Mammary microvascular endothelial cell (primary cell): Measurements from ENCODE around the gene LMF1. TPM values are rescaled to one million over a fixed set of nuclear protein-coding genes. Genes with fewer than 3 reads are reported as not detected.

Experiments
- total RNA-seq: library from RNA; depleted of rRNA; stranded (reverse); fragments of >200 nt; gene quantifications from 2 replicates; pipeline ENCODE4 v1.2.3, GENCODE V29; 2015

LMF1 gene
- total RNA-seq = 7.3 and 10.0 TPM in 2 replicates

DNA sequence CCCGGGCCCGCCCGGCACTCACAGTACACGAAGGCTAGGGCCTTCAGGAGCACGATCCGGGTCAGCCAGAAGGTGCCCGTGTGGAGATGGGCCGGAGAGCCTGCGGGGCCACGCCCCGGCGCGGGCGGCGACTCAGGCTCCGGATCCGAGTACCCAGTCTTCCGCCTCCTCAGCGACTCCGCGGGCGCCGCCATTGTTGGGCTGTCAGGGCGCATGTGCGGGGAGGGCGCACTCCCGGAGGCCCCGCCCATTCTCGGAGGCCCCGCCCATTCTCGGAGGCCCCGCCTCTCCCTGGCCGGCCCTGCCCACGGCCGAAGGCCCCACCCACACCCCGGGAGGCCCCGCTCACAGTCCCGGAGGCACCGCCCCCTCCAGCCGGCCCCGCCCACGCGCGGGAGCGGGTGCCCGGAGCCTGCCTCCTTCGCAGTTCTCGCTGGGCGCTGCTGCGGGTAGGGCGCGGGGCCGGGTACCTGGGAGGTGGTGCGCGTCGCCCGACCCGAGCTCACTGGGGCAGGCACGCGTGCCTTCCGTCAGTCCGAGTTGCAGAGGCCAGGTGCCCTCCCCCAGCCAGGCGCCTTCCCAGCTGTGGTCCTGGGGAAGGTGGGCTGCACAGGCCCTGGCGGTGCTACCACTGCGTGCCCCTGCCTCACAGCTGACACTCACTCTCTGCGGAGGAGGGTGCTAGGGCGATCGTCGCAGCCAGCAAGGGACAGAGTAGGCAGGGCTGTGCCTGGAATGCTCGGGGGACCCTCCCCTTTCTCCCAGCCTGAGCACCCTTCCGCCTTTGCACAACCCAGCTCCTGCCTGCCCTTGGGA, at the start of gene LMF1:
Gene LMF1 (minus strand): TSS at position 219 of the 816 bp plus-strand sequence. CDS start 4 bp downstream, at position 215.

GRCh38 chr16:981695-982144, 10.9 kb upstream of the LMF1 start, which contains the start of gene SOX8:
Gene SOX8, plus strand, starts transcription at chr16:981770. Its CDS starts 153 bp downstream, at chr16:981923.

Other genes with a start within 250 kb of the LMF1 start
- 39.4 and 43.4 TPM in 2 replicates for gene ANTKMT, start 249.8 kb downstream of the LMF1 start, total RNA-seq
- gene CCDC78, start 244.5 kb downstream of the LMF1 start, total RNA-seq = not detected in 2 replicates
- 0.79 and 1.9 TPM in 2 replicates for gene HAGHL, start 243.9 kb downstream of the LMF1 start, total RNA-seq
- 25.8 and 30.2 TPM in 2 replicates for gene CIAO3, start 230.0 kb downstream of the LMF1 start, total RNA-seq
- gene MSLN, start 210.2 kb downstream of the LMF1 start, total RNA-seq = not detected in 2 replicates
- gene RPUSD1, start 182.6 kb downstream of the LMF1 start, total RNA-seq = 36.4 and 42.7 TPM in 2 replicates
- 19.6 and 19.7 TPM in 2 replicates for gene CHTF18, start 182.4 kb downstream of the LMF1 start, total RNA-seq
- gene GNG13, start 170.2 kb downstream of the LMF1 start, total RNA-seq = not detected in 2 replicates
- gene SOX8, start 10.8 kb upstream of the LMF1 start, total RNA-seq = 0.07 and 0.10 TPM in 2 replicates
- not detected in 2 replicates for gene SSTR5, start 101.8 kb upstream of the LMF1 start, total RNA-seq
- not detected in 2 replicates for gene C1QTNF8, start 125.3 kb upstream of the LMF1 start, total RNA-seq
- gene CACNA1H, start 182.1 kb upstream of the LMF1 start, total RNA-seq = not detected in 2 replicates